ENCODE measurements around the gene PXDC1. TPM values are rescaled to one million over a fixed set of nuclear protein-coding genes. Genes with fewer than 3 reads are reported as not detected.

The PXDC1 gene
- total RNA-seq, 2 donors from 2014 or later = 5.5 to 8.3 TPM

DNA sequence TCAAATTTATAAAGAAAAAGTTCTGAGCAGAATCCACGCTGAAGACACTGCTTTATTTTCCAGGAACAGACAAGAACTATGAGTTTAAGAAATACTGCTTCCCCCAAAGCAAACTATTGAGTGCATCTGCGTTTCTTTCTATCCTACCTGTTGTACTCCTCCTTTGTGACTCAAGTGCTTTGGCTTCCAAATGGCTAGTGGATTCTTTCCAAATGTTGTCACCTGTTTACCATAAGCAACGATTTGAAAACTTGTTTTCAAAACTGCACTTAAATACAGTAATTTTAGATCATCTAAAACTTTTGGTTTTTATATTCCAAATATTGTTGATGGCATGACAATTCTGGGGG, 9.5 kb downstream of the PXDC1 start:
- H3K4me1 Mint-ChIP-seq = peaks cover 3% of the 10 kb centered on the region
- peak overlapping the region; percentile 83 for H3K27ac Mint-ChIP-seq
- ATAC-seq (replicated peaks) = no peak
- no peaks in the 10 kb centered on the region for H3K27me3 Mint-ChIP-seq
- H3K4me3 Mint-ChIP-seq = peak overlapping the region; percentile 82
- peaks cover 12% of the 10 kb centered on the region for H3K36me3 Mint-ChIP-seq (ENCODE audit: low read depth)
- H3K9me3 Mint-ChIP-seq = no peaks in the 10 kb centered on the region

DNA sequence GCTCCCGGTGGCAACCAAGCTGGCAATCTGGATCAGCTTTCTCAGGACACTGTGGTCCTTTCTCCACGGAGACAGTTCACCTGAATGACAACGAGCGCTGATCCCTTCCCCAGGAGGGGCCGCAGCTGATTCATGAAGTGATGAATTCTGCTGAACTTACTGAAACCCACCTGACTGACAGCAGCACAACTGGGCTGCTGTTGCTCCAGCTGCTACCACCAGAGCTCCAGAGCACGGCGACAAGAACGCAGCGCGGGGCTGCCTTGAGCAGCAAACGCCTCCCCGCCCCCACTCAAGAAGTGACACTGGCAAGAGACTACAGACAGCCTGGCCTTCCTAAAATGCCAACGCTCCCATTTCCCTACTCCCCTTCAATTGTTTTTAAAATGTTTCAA, 10.0 kb downstream of the PXDC1 start:
- Mint-ChIP-seq H3K4me3 (no peak overlapping the region), H3K9me3 (no peaks in the 10 kb centered on the region), H3K36me3 (ENCODE audit: low read depth) (peaks cover 18% of the 10 kb centered on the region), H3K27ac (no peak overlapping the region), H3K4me1 (peaks cover 3% of the 10 kb centered on the region), H3K27me3 (no peaks in the 10 kb centered on the region)
- no peak for ATAC-seq (replicated peaks)

DNA sequence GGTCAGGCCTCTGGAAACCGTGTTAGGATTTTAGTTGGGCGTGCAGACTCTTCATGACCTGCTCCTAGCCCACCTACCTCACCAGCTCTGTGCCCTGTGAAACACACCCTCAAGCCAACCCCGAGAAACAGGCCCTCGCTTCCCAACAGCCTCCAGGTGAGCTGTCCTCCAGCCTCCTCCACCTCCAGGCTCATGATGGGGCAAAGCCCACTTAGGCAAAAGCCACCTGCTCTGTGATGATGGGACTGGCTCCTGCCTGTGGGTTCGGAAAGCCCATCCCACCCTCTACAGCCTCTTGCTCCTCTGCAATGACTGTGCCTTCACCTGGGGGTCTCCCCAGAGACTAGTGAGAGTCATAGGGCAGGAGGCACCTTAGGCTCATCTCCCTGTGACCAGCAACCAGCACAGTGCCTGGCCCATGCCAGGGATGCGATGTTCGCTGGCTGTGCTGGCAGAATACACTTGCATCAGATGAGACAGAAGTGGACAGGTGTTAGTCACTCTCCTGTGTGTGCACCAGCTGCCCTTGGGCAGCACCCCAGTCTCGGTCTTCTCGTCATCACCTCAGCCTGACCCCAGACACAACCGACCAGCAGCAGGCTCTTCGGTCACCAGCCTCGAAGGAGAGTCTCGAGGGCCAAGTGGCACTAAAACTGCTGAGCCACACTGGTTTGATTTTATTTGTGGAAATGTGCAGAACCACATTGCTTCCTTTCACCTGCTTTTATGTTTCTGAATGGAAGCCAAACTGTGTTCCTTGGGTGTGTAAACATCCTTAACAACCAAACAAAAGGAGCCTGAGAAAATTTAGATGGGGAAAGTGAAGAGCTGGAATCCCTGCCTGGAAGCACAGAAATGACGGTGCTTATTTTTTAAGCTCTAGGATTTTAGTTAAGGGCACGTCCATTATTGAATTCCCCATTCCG, 10.7 kb downstream of the PXDC1 start:
- peaks cover 9% of the 10 kb centered on the region for H3K4me1 Mint-ChIP-seq
- no peaks in the 10 kb centered on the region for H3K27me3 Mint-ChIP-seq
- no peaks in the 10 kb centered on the region for H3K9me3 Mint-ChIP-seq
- peaks cover 24% of the 10 kb centered on the region for H3K36me3 Mint-ChIP-seq (ENCODE audit: low read depth)
- no peak overlapping the region for H3K27ac Mint-ChIP-seq
- no peak overlapping the region for H3K4me3 Mint-ChIP-seq
- no peak for ATAC-seq (replicated peaks)

DNA sequence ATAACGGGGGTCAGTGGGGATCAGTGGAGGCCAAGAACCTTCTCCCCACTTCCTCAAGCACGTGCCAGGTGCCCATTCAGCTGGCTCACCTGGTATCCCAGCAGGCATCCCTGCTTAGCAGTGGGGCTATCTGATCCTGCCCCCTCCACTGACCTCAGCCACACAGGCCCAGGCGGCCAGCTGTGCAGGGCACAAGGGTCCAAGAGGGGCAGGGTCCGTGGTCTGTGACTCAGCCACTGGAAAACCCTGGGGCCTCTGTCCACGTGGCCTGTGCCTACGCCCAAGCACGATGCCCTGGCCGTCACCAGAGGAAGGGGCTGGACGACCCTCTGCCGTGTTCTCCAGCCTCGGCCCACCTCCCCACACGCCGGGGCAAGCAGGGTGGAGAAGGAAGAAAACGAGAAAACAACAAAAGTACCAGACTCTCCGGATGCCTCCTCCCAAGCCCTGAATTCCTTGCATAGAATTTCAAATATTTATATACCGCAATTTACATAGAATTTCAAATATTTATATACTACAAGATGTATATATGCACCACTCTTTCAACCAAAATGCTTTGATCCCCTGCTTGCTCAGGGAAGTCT, 12.1 kb downstream of the PXDC1 start:
- Mint-ChIP-seq H3K4me1 (peaks cover 9% of the 10 kb centered on the region), H3K36me3 (ENCODE audit: low read depth) (peaks cover 38% of the 10 kb centered on the region), H3K4me3 (no peak overlapping the region), H3K27ac (no peak overlapping the region), H3K9me3 (no peaks in the 10 kb centered on the region), H3K27me3 (no peaks in the 10 kb centered on the region)
- ATAC-seq (replicated peaks) = no peak

DNA sequence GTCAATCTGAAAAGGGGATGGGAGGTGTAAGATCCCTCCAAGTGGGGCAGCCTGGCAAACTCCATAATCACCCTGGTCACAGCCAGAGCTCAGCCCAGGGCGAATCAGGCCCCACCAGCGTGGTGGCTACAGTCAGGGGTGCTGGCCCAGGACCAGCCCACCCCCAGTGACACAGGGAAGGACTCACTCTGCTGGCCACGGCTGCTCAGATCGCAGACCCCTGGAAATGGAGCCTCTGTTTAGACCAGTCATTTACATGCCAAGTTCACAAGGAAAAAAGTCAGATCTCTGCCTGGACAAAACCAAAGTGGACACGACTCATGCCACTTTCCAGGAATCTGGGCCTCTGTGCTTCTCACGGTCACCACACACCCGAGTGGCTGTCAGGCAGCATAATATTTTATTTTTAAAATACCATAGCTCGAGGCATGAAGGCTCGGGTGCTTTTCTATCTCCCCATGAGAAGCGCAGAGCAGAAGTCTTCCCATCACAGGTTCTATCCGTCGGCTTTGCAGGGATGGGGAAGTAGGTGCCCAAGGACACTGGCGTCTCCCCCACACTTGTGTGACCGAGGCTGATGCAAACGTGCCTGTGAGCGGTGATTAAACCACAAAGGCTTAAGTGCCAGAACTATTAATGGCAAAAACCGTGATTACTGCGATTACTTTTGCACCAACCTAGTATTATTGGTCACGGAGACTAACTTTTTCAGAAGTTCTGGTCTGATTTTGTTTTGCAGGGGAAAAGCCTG, 13.0 kb downstream of the PXDC1 start:
- no peak for ATAC-seq (replicated peaks)
- no peak overlapping the region for H3K4me3 Mint-ChIP-seq

DNA sequence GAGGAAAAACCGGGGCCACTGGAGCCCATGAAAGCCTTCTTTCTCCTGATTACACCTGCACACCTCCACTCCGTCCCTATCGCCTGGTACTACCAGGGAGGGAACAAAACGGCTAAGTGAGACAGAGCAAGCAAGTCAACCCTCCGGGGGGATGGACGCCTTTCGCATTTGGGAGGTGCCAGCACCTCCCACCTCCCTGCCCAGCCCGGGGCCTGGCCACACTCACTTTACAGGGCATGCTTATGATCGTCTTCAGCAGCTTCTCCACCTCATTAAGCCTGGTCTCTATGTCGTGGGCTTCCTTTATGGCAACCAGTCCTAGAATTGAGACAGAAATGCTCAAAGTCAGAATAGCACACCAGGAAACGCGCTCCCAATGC, 13.7 kb downstream of the PXDC1 start:
- no peak for ATAC-seq (replicated peaks)
- H3K4me3 Mint-ChIP-seq = no peak overlapping the region
- no peaks in the 10 kb centered on the region for H3K27me3 Mint-ChIP-seq
- peaks cover 6% of the 10 kb centered on the region for H3K4me1 Mint-ChIP-seq
- H3K27ac Mint-ChIP-seq = no peak overlapping the region
- H3K36me3 Mint-ChIP-seq (ENCODE audit: low read depth) = peaks cover 43% of the 10 kb centered on the region
- no peaks in the 10 kb centered on the region for H3K9me3 Mint-ChIP-seq

More for the DNA sequence above, 13.0 kb downstream of the PXDC1 start:
- Mint-ChIP-seq H3K9me3 (no peaks in the 10 kb centered on the region), H3K36me3 (ENCODE audit: low read depth) (peaks cover 43% of the 10 kb centered on the region), H3K27ac (no peak overlapping the region), H3K27me3 (no peaks in the 10 kb centered on the region), H3K4me1 (peaks cover 9% of the 10 kb centered on the region)

DNA sequence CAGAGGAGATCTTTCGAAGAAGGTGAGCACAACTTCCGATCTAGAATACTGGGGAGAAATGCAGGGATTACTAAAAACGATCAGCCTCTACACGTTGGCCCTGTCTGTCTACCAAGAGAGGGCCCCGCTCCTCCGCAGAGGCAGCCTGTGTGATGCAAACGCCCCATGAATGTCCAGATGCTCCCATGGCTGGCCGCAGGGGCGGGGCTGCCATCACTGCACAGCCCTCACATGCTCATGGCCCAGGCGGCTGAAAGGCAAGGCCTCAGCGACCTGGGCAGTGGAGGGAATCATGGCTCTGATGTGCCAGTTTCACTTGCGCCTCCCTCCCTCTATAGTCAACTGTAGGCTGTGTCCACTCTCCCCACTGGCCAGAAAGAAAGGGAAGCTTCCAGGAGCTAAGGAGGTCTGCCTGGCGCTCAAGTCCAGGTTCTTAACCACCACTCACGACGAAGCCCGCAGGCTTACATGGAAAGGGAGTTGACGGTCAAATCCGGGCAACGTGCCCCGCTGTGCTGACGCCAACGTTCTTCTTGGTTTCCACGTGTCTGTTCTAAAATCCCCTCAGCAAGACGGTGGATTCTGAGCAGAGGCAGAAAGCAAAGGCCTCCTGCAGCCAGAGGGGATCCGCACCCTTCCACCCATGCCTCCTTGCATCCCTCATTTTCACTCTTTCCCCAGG, 14.2 kb downstream of the PXDC1 start:
- peaks cover 10% of the 10 kb centered on the region for H3K4me1 Mint-ChIP-seq
- no peaks in the 10 kb centered on the region for H3K9me3 Mint-ChIP-seq

DNA sequence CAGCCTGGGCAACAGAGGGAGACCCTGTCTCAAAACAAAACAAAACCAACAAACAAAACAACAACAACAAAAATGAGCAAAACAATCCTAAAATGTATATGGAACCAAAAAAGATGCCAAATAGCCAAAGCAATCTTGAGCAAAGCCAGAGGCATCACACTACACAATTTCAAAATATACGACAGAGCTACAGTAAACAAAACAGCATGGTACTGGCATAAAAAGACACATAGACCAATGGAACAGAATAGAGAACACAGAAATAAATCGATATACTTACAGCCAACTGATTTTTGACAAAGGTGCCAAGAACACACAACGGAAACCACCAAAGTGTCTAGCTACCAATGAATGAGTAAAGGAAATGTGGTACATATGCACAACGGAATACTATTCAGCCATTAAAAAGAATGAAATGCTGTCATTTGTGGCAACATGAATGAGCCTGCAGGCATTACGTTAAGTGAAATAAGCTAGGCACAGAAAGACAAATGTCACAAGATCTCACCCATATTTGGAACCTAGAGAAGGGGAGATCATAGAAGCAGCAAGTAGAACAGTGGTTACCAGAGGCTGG, 16.4 kb downstream of the PXDC1 start:
- H3K9me3 Mint-ChIP-seq = no peaks in the 10 kb centered on the region
- H3K4me1 Mint-ChIP-seq = peaks cover 11% of the 10 kb centered on the region
- H3K4me3 Mint-ChIP-seq = no peak overlapping the region
- H3K36me3 Mint-ChIP-seq (ENCODE audit: low read depth) = peaks cover 50% of the 10 kb centered on the region
- no peak overlapping the region for H3K27ac Mint-ChIP-seq
- no peak for ATAC-seq (replicated peaks)
- H3K27me3 Mint-ChIP-seq = no peaks in the 10 kb centered on the region

More for the DNA sequence above, 14.2 kb downstream of the PXDC1 start:
- H3K36me3 Mint-ChIP-seq (ENCODE audit: low read depth) = peaks cover 47% of the 10 kb centered on the region
- H3K27me3 Mint-ChIP-seq = no peaks in the 10 kb centered on the region
- ATAC-seq (replicated peaks) = no peak
- H3K27ac Mint-ChIP-seq = no peak overlapping the region
- H3K4me3 Mint-ChIP-seq = no peak overlapping the region

DNA sequence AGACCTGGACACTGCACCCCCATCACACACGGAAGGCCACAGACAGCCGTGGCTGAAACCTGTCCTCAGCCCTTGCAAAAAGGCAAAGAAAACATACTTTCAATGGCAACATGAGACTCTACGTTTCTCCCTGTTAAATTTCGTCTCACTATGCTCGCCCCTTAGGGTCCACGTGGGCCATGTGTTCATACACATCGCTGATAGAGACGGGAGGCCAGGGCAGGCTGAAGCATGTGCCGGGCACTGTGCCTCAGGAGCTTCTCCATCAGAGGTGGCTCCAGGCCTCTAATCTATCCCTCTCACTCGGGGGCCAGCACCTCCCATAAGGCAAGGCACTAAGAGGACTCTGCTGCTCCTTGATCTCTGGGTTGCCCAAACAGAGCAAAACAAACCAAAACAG, 17.5 kb downstream of the PXDC1 start:
- Mint-ChIP-seq H3K27me3 (no peaks in the 10 kb centered on the region), H3K36me3 (ENCODE audit: low read depth) (peaks cover 50% of the 10 kb centered on the region), H3K27ac (no peak overlapping the region), H3K9me3 (no peaks in the 10 kb centered on the region), H3K4me1 (peaks cover 11% of the 10 kb centered on the region), H3K4me3 (no peak overlapping the region)
- ATAC-seq (replicated peaks) = no peak

DNA sequence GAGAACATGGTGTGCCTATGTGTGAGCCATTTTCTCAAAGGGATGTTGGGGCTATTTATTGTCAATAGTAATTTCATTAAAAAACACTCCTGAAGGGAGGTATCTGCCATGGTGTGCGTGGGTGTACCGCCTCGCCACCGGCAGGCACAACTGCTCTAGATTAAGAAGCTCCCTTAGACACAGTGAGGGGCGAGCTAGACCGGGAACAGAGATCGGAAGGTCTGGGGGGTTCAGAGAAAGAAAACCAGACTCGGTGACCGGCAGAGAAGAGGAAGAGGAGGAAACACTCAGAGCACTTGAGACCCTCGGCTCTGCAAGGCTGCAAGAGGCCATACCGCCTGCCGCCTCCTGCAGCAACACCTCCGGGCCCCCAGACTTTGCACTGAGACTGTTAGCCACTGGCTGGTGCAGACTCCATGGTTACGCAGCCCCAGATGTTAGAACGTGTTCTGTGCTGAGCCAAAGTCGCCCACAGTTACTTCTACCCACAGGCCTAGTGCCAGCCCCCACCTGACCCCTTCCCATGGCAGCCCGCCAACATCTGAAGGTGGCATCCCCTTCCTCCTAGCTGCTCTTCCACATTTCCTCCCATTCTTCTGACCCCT, 18.1 kb downstream of the PXDC1 start:
- ATAC-seq (replicated peaks) = no peak
- Mint-ChIP-seq H3K27me3 (no peaks in the 10 kb centered on the region), H3K9me3 (no peaks in the 10 kb centered on the region), H3K4me1 (peaks cover 11% of the 10 kb centered on the region), H3K4me3 (no peak overlapping the region), H3K36me3 (ENCODE audit: low read depth) (peaks cover 50% of the 10 kb centered on the region), H3K27ac (no peak overlapping the region)

DNA sequence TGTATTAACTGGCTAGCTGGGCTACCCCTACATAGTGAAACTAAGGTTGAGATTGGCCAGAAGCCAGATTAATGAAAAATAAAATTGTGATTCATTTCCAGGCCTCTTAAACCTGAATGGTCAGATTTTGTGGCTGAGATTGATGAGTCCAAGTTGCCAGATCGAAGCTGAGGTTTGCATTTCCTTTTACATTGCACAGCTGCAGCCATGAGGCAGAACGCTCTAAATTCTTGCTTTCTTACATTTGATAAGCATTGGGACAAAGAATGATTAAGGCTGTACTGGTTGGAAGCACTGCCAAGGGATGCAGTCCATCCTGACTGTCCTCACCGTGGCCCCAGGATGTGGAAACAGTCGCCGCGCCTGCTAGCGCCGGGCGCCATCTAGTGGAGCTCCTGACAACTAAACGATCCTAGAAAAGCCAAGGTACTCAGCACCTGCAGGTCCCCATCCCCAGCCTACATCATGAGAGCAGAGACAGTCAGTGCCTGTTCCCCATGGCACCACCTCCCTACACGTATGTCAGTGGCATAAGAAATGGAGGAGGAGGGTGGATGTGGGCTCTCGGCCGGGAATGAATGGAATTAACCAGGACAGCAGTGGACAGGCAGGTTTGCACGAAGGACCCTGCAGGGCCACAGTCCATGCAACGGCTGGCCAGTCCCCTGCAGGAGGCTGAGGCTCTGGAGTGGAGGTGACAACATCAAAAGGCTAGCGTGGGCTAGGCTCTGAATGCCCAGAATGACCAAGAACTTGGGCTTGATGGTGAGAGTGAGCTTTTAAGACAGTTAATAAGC, 19.0 kb downstream of the PXDC1 start:
- Mint-ChIP-seq H3K4me3 (no peak overlapping the region), H3K9me3 (no peaks in the 10 kb centered on the region), H3K27me3 (no peaks in the 10 kb centered on the region), H3K27ac (no peak overlapping the region), H3K36me3 (ENCODE audit: low read depth) (peaks cover 43% of the 10 kb centered on the region), H3K4me1 (peaks cover 11% of the 10 kb centered on the region)
- ATAC-seq (replicated peaks) = peak; percentile 70

DNA sequence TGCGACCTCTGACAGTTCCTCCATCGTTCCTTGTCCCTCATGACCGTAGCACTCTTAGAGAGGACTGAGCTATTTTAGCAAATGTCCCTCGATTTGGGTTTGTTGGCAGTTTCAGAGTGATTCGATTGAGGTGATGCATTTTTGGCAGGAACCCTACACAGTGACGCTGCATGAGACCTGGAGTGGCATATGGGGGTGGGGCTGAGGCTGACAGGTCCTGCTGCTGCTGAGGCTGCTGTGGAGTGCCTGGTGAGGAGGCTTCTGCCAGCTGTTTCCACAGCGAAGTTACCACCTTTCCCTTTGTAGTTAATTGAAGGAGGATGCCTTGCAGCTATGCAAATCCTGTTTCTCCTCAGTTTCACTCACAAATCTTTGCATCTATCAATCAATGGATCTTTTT, 19.8 kb downstream of the PXDC1 start:
- no peak overlapping the region for H3K4me3 Mint-ChIP-seq
- peaks cover 43% of the 10 kb centered on the region for H3K36me3 Mint-ChIP-seq (ENCODE audit: low read depth)
- no peak overlapping the region for H3K27ac Mint-ChIP-seq
- peaks cover 11% of the 10 kb centered on the region for H3K4me1 Mint-ChIP-seq
- no peaks in the 10 kb centered on the region for H3K27me3 Mint-ChIP-seq
- no peaks in the 10 kb centered on the region for H3K9me3 Mint-ChIP-seq
- no peak for ATAC-seq (replicated peaks)

DNA sequence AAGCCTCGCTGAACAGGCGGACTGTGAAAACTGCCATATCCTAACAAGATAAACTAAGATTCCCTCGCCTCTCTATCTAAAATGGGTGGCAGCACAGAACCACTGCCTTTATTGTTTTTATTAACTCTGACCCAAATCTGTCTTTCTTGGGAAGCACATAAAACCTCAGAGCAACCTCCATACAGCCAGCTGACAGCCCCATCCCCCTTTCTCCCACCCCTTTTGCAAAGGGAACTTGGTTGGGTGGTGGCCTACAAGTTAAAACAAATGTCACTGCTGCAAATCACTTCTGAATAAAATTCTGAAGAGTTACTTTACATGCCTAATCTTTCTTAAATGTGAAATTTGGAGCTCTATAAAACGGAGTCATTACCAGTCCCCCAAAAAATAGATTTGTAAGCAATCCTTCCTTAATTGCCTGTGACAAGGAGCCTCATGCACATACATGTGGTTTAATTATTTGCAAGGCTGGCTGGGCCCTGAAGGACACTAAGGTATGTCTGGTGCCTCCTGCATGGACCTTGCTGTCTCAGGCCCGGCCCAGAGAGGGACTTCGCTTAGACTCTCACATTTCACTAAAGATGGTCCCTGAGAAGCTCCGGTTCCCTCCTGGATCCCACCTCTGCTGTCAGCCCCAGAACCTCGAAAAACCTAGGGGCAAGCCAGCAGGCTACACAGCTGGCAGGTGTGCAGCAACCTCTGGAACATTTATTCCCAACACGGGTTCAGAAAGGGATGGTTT, 21.7 kb downstream of the PXDC1 start:
- Mint-ChIP-seq H3K4me1 (peaks cover 9% of the 10 kb centered on the region), H3K36me3 (ENCODE audit: low read depth) (peaks cover 31% of the 10 kb centered on the region), H3K9me3 (no peaks in the 10 kb centered on the region), H3K27me3 (no peaks in the 10 kb centered on the region), H3K27ac (no peak overlapping the region), H3K4me3 (no peak overlapping the region)
- ATAC-seq (replicated peaks) = no peak
